HUES48 (cell line): ENCODE measurements around the gene CDH12.

Experiments
- H3K27ac ChIP-seq: one replicate; pipeline ENCODE4 v1.7.0; 2013; ENCODE audit warnings: low read depth, low read length, inconsistent platforms
- H3K27me3 ChIP-seq: 2 replicates; pipeline ENCODE4 v1.6.1; 2013; ENCODE audit warnings: mild to moderate bottlenecking, low read length; ENCODE audit not compliant: control insufficient read depth, insufficient read depth
- H3K36me3 ChIP-seq: 2 replicates; pipeline ENCODE4 v1.6.1; 2013; ENCODE audit warnings: low read length; ENCODE audit not compliant: control insufficient read depth, insufficient read depth
- H3K4me1 ChIP-seq: 2 replicates; pipeline ENCODE4 v1.6.1; 2013; ENCODE audit warnings: mild to moderate bottlenecking, low read length; ENCODE audit not compliant: control insufficient read depth, insufficient read depth
- H3K4me3 ChIP-seq: 2 replicates; pipeline ENCODE4 v1.5.1; 2013; ENCODE audit warnings: mild to moderate bottlenecking, low read depth, low read length
- H3K9ac ChIP-seq: 2 replicates; pipeline ENCODE4 v1.6.1; 2013; ENCODE audit warnings: mild to moderate bottlenecking, low read depth, low read length, moderate library complexity
- H3K9me3 ChIP-seq: 2 replicates; pipeline ENCODE4 v1.6.1; 2013; ENCODE audit warnings: low read length; ENCODE audit not compliant: control insufficient read depth, insufficient read depth

CDH12 gene

DNA sequence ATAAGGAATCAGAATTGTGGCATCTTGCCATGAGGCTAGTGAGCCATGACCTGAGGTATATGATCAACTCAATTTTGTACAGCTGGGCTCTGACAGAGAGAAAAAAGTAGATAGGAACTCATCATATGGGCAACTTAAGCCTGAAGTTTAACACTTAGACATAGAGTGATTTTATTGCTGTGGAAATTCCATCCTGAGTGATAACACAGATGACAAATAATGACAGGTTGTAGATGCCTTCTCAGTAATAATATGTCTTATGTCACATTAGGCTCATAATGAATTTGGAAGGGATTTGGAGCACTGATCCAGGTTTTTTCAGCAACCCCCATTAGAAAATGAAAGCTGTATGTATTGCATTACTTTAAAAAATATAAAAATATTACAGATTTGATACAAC lies 744.6 kb downstream of the CDH12 start:
- Histone ChIP-seq H3K4me1 (peaks cover 10% of the 10 kb centered on the region; the same call in 1 of the 2 replicates), H3K36me3 (no peaks in the 10 kb centered on the region), H3K9me3 (no peaks in the 10 kb centered on the region), H3K27me3 (no peaks in the 10 kb centered on the region), H3K9ac (no peak overlapping the region), H3K27ac (no peak overlapping the region), H3K4me3 (no peak overlapping the region)

DNA sequence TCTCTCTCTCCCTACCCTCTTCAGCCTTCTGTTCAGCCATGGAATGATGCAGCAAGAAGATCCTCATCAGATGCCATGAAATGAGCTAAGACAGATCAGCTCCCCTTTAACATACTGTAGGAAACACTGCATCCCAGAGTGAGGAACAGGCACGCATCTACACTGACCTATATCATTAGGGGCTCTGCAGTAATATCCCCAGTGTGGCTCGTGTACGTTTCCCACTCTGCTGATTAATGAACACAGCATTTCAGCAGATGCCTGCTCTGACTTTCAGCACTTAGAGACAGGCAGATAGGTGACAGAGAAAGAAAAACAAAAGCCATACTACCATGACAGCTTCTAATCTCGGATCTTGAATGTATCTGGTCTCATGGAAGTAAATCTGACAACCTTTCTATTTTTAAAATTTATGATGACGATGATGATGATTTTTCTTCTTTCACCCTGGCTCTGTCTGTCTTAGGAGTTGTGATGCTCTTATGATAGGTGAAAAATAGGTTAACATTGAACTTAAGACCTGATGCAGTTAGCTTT lies 750.3 kb downstream of the CDH12 start:
- Histone ChIP-seq H3K4me3 (no peak overlapping the region), H3K36me3 (no peaks in the 10 kb centered on the region), H3K4me1 (no peaks in the 10 kb centered on the region), H3K9me3 (no peaks in the 10 kb centered on the region), H3K9ac (no peak overlapping the region), H3K27ac (no peak overlapping the region), H3K27me3 (no peaks in the 10 kb centered on the region)

DNA sequence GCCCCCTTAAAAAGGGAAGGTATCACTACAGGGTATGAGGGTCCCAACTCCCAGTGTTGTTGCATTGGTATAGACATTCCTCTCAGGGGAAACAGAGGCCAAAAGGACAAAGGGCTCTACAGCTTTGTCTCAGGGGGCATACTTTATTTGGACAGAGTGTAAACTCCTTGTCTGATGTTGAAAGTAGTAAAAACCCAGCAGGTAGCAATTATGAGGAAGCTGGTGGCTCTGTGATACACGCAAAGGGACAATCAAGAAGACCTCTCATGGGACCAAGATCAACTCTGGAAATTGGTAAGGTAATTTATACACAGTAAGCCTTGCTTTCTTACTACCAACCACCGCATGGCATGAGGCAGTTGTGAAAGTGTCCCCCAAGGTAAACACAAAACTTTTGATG lies 764.6 kb downstream of the CDH12 start:
- no peak overlapping the region for H3K27ac ChIP-seq
- peaks cover 4% of the 10 kb centered on the region for H3K4me1 ChIP-seq
- H3K4me3 ChIP-seq = no peak overlapping the region
- no peaks in the 10 kb centered on the region for H3K9me3 ChIP-seq
- no peaks in the 10 kb centered on the region for H3K27me3 ChIP-seq
- no peak overlapping the region for H3K9ac ChIP-seq
- H3K36me3 ChIP-seq = no peaks in the 10 kb centered on the region

DNA sequence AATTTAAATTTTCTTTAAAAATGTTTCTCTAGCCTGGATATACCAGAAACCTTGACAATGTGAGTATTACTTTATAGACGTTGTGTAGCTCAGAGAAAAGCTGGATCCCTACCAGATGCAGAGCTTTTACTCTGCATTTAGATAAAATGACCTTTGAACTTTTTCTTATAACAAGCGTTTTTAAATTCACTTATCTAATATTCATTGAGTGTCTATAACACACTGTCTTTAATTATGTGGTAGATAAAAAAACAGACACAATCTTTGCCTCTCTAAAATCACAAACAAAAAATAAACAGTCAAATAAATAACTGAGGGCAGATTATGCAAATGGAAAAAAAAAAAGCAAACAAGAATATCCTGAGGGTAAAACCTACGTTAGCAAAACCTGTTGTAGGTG lies 773.6 kb downstream of the CDH12 start:
- Histone ChIP-seq H3K27ac (no peak overlapping the region), H3K4me1 (no peaks in the 10 kb centered on the region), H3K9me3 (no peaks in the 10 kb centered on the region), H3K27me3 (no peaks in the 10 kb centered on the region), H3K36me3 (no peaks in the 10 kb centered on the region), H3K4me3 (no peak overlapping the region), H3K9ac (no peak overlapping the region)

DNA sequence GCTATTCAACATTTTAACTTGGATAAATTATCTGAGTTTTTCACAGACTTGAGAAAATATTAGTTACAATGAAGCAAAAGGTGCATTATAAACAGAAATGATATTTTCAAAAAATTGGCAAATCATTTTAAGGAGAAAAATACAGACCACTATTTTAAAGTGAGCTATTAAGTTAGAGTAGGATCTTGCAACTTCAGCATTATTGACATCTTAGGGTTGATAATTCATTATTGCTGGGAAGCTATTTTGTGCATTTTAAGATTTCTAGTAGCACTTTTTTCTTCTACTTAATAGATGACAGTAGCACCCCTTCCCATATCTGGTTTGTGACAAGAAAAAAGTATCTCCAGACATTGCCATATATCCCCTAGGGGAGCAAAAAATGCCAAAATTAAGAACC lies 774.1 kb downstream of the CDH12 start:
- Histone ChIP-seq H3K27me3 (no peaks in the 10 kb centered on the region), H3K4me3 (no peak overlapping the region), H3K9me3 (no peaks in the 10 kb centered on the region), H3K36me3 (no peaks in the 10 kb centered on the region), H3K4me1 (no peaks in the 10 kb centered on the region), H3K9ac (no peak overlapping the region), H3K27ac (no peak overlapping the region)

DNA sequence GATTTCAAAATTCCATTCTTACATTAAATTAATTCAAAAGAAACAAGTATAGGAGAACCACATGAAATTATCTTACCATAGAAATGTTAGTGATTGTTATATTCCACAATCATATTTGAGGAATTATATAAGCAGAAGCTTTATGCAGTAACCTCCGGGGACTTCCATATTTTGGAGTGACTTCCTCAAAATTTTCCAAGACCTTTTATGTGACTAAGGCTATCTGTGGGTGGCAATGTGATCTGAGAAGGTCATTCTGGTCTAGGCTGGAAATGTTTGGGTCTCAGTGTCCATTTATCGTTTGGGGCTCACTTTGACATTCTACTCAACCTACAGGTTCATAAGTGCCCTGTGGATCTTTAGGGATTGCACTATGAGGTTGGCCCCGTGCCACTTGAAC lies 776.6 kb downstream of the CDH12 start:
- no peaks in the 10 kb centered on the region for H3K36me3 ChIP-seq
- H3K27me3 ChIP-seq = no peaks in the 10 kb centered on the region
- no peak overlapping the region for H3K27ac ChIP-seq
- no peak overlapping the region for H3K9ac ChIP-seq
- H3K9me3 ChIP-seq = no peaks in the 10 kb centered on the region
- no peak overlapping the region for H3K4me3 ChIP-seq
- no peaks in the 10 kb centered on the region for H3K4me1 ChIP-seq

DNA sequence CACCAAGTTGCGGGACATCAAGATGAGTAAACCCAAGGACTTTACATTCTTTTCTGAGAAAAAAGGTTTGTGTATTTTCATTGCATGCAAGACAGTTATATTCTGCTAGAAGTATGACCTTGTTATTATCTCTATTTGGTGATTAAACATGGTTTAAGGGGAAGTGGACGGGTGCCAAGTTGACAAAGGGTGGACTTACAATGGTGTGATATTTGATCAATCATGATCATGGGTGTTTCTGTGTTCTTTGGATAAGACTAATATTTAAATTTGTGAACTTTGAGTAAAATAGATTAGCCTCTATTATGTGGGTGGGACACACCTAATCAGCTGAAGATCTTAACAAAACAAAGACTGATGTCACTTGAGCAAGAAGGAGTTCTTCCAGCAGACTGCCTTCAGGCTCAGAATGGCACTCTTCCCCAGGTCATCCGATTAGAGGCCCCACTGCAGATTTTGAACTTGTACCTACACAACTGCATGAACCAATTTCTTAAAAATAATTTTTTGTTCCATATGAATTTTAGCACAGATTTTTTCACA lies 782.9 kb downstream of the CDH12 start:
- H3K27ac ChIP-seq = no peak overlapping the region
- no peak overlapping the region for H3K4me3 ChIP-seq
- no peaks in the 10 kb centered on the region for H3K4me1 ChIP-seq
- H3K27me3 ChIP-seq = no peaks in the 10 kb centered on the region
- no peak overlapping the region for H3K9ac ChIP-seq
- H3K36me3 ChIP-seq = no peaks in the 10 kb centered on the region
- H3K9me3 ChIP-seq = no peaks in the 10 kb centered on the region

DNA sequence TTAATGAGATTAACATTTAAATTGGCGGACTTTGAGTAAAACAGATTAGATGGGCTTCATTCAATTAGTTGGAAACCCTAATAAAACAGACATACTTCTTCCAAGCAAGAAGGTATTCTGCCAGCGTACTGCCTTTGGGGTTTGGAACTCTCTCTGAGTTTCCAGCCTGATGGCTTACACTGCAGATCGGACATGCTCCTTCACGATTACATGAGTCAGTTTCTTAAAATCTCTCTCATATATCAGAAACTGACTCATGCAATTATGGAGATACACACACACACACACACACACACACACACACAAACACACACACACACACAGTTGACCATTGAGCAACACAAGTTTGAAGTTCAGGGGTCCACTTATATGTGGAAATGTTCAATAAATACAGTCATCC lies 789.4 kb downstream of the CDH12 start:
- no peaks in the 10 kb centered on the region for H3K27me3 ChIP-seq
- no peaks in the 10 kb centered on the region for H3K9me3 ChIP-seq
- H3K27ac ChIP-seq = no peak overlapping the region
- no peaks in the 10 kb centered on the region for H3K4me1 ChIP-seq
- no peaks in the 10 kb centered on the region for H3K36me3 ChIP-seq
- H3K4me3 ChIP-seq = no peak overlapping the region
- no peak overlapping the region for H3K9ac ChIP-seq

DNA sequence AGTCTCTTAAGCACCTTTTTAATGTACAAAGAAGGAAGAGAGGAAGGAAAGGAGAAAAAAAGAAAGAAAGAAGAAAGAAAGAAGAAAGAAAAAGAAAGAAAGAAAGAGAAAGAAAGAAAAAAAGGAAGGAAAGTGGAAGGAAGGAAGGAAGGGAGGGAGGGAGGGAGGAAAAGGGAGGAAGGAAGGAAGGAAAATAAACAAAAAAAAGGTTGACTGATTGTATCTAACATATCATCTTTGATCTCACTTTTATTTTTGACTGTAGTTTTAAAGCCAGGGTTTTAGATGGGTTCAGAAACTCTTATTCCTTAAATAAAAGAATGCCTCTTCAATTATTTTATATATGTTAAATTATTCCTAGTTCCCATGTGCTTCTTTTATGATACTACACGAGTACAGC lies 794.5 kb downstream of the CDH12 start:
- Histone ChIP-seq H3K4me3 (no peak overlapping the region), H3K4me1 (peaks cover 7% of the 10 kb centered on the region; the same call in 1 of the 2 replicates), H3K36me3 (no peaks in the 10 kb centered on the region), H3K27ac (no peak overlapping the region), H3K9ac (no peak overlapping the region), H3K27me3 (no peaks in the 10 kb centered on the region), H3K9me3 (no peaks in the 10 kb centered on the region)

DNA sequence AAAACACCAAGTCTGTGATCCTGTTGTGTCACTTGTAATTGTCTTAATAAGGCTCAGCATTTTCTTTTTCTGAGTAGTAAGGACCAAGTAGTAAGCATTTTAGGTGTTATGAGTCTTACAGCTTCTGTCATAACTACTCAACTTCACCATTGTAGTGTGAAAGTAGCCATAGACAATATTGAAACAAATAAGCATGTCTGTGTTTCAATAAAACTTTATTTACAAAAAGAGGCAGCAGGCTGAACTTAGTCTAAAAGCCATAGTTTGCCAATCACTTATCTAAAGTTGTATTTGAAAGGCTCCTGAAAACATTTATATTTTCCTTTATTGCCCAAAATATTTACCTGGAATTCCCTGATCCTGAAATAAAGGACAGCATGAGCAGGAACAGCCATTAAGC lies 796.1 kb downstream of the CDH12 start:
- Histone ChIP-seq H3K27me3 (no peaks in the 10 kb centered on the region), H3K9ac (no peak overlapping the region), H3K36me3 (no peaks in the 10 kb centered on the region), H3K27ac (no peak overlapping the region), H3K4me3 (no peak overlapping the region), H3K9me3 (no peaks in the 10 kb centered on the region), H3K4me1 (peaks cover 12% of the 10 kb centered on the region; the same call in 1 of the 2 replicates)

DNA sequence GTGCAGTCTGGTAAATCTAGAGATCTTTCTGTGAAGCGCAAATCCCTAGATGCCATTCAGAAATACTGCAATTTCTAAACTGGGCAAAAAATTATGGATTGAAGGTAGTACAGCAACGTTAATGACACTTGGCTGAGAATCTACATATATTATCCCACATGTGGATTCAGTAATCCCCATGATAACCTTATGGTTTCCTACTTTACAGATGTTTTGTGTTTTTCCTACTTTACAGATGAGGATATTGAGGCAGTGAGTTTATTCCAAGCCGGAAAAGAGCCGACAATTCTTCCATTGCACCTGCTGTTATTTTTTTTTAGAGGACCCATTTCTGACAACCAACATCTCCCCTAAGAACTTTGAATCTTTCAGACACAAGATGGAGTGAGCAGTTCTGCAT lies 796.5 kb downstream of the CDH12 start:
- peaks cover 12% of the 10 kb centered on the region; the same call in 1 of the 2 replicates for H3K4me1 ChIP-seq
- no peak overlapping the region for H3K27ac ChIP-seq
- no peak overlapping the region for H3K9ac ChIP-seq
- no peaks in the 10 kb centered on the region for H3K9me3 ChIP-seq
- no peaks in the 10 kb centered on the region for H3K27me3 ChIP-seq
- no peak overlapping the region for H3K4me3 ChIP-seq
- no peaks in the 10 kb centered on the region for H3K36me3 ChIP-seq
